Ishikawa (cell line): ENCODE results near the gene DCDC2.

Experiments used
- CEBPB ChIP-seq: IDR thresholded peaks from 2 replicates; pipeline ENCODE4 v1.6.1; 2012
- CREB1 ChIP-seq: IDR thresholded peaks from 2 replicates; pipeline ENCODE4 v1.6.1; 2012; ENCODE audit warnings: low read depth
- EGR1 ChIP-seq: IDR thresholded peaks from 2 replicates; pipeline ENCODE4 v1.6.1; 2012
- EP300 ChIP-seq: IDR thresholded peaks from 2 replicates; pipeline ENCODE4 v1.6.1; 2012; ENCODE audit warnings: borderline replicate concordance
- FOXM1 ChIP-seq: IDR thresholded peaks from 2 replicates; pipeline ENCODE4 v1.6.1; 2012; ENCODE audit warnings: low read depth, borderline replicate concordance
- NFIC ChIP-seq: IDR thresholded peaks from 2 replicates; pipeline ENCODE4 v1.6.1; 2012
- RAD21 ChIP-seq: IDR thresholded peaks from 2 replicates; pipeline ENCODE4 v1.6.1; 2012; ENCODE audit warnings: low read depth
- TAF1 ChIP-seq: IDR thresholded peaks from 2 replicates; pipeline ENCODE4 v1.6.1; 2012; ENCODE audit warnings: low read depth, mild to moderate bottlenecking
- TCF12 ChIP-seq: IDR thresholded peaks from 2 replicates; pipeline ENCODE4 v1.6.1; 2012; ENCODE audit warnings: low read depth
- TEAD4 ChIP-seq: IDR thresholded peaks from 2 replicates; pipeline ENCODE4 v1.6.1; 2012
- YY1 ChIP-seq: IDR thresholded peaks from 2 replicates; pipeline ENCODE4 v1.6.1; 2012; ENCODE audit warnings: low read depth
- ZBTB7A ChIP-seq: IDR thresholded peaks from 2 replicates; pipeline ENCODE4 v1.6.1; 2012; ENCODE audit warnings: low read depth
- TF ChIP-seq, protein P1 (sequence below): IDR thresholded peaks from 2 replicates; pipeline ENCODE4 v1.6.1; 2012
- TF ChIP-seq, protein P2 (sequence below): IDR thresholded peaks from 2 replicates; pipeline ENCODE4 v1.6.1; 2012; ENCODE audit warnings: low read depth, mild to moderate bottlenecking
- TF ChIP-seq, protein P3 (sequence below): IDR thresholded peaks from 2 replicates; pipeline ENCODE4 v1.6.1; 2012

The DCDC2 gene

DNA sequence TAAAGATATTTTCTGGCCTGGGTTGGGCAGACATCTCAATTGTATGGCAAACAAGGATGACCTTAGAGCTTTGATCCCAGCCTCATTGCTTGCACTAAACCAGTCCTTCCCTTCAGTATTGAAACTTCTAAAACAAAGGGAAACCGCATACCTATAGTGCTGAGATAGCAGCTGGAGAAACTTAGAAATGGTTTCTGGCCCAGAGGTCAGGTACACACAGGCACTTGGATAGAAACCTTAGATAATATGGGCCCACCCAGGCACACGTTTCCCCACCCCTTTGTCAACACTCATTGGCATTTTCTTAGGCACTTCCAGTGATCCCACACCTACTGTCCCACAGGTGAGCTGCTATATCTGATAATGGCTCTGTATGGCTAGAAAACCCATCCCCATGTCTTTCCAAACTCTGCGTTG is 209.7 kb downstream of the DCDC2 start:
- TF ChIP-seq CREB1 (no peak), TEAD4 (no peak), NFIC (no peak), RAD21 (no peak), ZBTB7A (no peak), EP300 (no peak), FOXM1 (no peak), TCF12 (no peak), TAF1 (no peak), CEBPB (no peak), YY1 (no peak), EGR1 (no peak)
- TF ChIP-seq, protein P1, sequence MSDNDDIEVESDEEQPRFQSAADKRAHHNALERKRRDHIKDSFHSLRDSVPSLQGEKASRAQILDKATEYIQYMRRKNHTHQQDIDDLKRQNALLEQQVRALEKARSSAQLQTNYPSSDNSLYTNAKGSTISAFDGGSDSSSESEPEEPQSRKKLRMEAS: no peak
- TF ChIP-seq, protein P2, sequence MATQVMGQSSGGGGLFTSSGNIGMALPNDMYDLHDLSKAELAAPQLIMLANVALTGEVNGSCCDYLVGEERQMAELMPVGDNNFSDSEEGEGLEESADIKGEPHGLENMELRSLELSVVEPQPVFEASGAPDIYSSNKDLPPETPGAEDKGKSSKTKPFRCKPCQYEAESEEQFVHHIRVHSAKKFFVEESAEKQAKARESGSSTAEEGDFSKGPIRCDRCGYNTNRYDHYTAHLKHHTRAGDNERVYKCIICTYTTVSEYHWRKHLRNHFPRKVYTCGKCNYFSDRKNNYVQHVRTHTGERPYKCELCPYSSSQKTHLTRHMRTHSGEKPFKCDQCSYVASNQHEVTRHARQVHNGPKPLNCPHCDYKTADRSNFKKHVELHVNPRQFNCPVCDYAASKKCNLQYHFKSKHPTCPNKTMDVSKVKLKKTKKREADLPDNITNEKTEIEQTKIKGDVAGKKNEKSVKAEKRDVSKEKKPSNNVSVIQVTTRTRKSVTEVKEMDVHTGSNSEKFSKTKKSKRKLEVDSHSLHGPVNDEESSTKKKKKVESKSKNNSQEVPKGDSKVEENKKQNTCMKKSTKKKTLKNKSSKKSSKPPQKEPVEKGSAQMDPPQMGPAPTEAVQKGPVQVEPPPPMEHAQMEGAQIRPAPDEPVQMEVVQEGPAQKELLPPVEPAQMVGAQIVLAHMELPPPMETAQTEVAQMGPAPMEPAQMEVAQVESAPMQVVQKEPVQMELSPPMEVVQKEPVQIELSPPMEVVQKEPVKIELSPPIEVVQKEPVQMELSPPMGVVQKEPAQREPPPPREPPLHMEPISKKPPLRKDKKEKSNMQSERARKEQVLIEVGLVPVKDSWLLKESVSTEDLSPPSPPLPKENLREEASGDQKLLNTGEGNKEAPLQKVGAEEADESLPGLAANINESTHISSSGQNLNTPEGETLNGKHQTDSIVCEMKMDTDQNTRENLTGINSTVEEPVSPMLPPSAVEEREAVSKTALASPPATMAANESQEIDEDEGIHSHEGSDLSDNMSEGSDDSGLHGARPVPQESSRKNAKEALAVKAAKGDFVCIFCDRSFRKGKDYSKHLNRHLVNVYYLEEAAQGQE: no peak
- TF ChIP-seq, protein P3, sequence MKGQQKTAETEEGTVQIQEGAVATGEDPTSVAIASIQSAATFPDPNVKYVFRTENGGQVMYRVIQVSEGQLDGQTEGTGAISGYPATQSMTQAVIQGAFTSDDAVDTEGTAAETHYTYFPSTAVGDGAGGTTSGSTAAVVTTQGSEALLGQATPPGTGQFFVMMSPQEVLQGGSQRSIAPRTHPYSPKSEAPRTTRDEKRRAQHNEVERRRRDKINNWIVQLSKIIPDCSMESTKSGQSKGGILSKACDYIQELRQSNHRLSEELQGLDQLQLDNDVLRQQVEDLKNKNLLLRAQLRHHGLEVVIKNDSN: no peak

DNA sequence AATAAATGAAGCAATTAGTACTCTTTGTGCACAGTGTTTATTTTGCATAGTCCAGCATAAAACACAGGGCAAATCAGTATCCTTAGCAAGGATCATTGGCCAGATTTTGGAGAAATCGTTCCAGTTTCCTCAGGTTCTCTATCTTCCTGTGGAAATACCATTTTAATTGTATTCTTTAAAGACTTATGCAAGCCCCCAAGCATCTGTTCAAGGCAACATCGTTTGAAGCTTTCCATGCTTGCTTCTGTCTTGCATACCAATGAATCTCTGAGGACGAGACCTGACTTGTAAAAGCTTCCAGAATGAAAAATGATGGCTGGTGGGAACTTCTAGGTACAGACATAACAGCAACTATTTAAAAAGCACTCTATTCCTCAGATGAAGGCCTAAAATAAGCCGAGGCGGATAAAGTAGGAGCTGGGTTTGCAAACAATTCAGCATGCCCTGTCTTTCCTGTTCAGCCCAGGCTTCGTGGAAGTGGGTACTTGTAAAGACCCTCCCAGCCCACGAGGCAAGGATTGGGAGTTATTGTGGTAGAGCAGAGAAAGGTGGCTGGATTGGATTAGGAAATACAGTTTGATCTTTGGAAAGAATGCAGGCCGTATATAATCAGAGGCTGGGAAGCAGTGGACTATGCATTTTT is 210.2 kb downstream of the DCDC2 start:
- TF ChIP-seq, protein P3: no peak
- TF ChIP-seq YY1 (no peak), CEBPB (no peak), RAD21 (no peak), TCF12 (no peak), FOXM1 (no peak), NFIC (no peak), TEAD4 (no peak), ZBTB7A (no peak), EP300 (no peak), EGR1 (no peak), CREB1 (no peak), TAF1 (no peak)
- TF ChIP-seq, protein P1: no peak
- TF ChIP-seq, protein P2: no peak

DNA sequence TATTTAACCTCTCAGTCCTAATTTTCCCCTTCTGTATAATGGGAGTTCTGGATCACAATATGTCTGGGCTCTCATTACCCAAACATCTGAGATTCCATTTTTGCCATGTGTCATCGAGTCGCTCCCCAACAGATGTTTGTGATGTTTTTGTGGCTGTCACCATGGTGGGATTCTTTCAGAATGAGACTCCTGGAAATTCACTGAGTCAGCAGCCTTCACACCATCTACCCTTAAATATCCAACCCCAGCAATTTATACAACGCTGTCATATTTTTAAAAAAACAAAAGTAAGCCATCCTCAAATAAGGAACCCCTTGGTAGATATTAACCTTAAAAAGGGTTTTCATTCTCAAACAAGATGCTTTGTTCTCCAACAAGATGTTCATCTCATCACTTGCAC is 211.0 kb downstream of the DCDC2 start:
- TF ChIP-seq EGR1 (no peak), CREB1 (no peak), EP300 (no peak), CEBPB (no peak), RAD21 (no peak), ZBTB7A (no peak), YY1 (no peak), TCF12 (no peak), NFIC (no peak), TEAD4 (no peak)
- TF ChIP-seq, protein P1: no peak
- TF ChIP-seq, protein P2: no peak

DNA sequence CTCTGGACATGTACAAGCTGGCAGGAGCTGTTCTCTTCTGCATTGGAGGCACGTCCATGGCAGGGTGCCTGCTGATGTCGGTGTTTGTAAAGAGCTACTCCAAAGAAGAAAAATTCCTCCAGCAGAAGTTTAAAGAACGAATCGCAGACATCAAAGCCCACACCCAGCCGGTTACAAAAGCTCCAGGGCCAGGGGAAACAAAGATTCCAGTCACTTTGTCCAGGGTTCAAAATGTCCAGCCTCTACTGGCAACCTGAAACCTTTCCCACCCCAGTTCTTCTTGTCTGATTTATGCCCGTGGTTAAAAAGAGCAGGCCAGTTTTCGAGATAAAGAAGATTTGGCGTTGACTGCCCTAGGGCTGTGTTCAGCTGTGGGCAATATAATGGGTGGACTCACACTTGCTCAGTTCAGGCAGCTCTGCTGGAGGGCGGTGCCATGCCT is 212.1 kb downstream of the DCDC2 start:
- no peak for TF ChIP-seq RAD21
- no peak for TF ChIP-seq EGR1
- no peak for TF ChIP-seq FOXM1
- TF ChIP-seq TAF1: no peak
- TF ChIP-seq ZBTB7A: no peak
- TF ChIP-seq CEBPB: no peak
- TF ChIP-seq NFIC: no peak
- no peak for TF ChIP-seq YY1
